ENCODE data around the gene CIPC.

- TF ChIP-seq, protein P1, sequence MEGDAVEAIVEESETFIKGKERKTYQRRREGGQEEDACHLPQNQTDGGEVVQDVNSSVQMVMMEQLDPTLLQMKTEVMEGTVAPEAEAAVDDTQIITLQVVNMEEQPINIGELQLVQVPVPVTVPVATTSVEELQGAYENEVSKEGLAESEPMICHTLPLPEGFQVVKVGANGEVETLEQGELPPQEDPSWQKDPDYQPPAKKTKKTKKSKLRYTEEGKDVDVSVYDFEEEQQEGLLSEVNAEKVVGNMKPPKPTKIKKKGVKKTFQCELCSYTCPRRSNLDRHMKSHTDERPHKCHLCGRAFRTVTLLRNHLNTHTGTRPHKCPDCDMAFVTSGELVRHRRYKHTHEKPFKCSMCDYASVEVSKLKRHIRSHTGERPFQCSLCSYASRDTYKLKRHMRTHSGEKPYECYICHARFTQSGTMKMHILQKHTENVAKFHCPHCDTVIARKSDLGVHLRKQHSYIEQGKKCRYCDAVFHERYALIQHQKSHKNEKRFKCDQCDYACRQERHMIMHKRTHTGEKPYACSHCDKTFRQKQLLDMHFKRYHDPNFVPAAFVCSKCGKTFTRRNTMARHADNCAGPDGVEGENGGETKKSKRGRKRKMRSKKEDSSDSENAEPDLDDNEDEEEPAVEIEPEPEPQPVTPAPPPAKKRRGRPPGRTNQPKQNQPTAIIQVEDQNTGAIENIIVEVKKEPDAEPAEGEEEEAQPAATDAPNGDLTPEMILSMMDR (IDR thresholded peaks at IDR 0.05; ENCODE audit: poor library complexity): no peak
- TF ChIP-seq EZH2 (IDR thresholded peaks at IDR 0.05; ENCODE audit: borderline replicate concordance): no peak
These were observed 15.6 kb downstream of the CIPC start for GRCh38 chr14:77113644-77114043.
